Neural progenitor cell (in vitro differentiated cells): ENCODE data around the gene CTNNBL1.

Source experiments
- CTCF ChIP-seq: fragments of 200-600 bp; sonication (generic); IDR thresholded peaks from 2 replicates; pipeline ENCODE4 v1.5.1; 2017; ENCODE audit warnings: antibody characterized with exemption, mild to moderate bottlenecking
- EZH2 ChIP-seq: fragments of 200-600 bp; sonication (generic); IDR thresholded peaks from 2 replicates; pipeline ENCODE4 v1.6.1; 2017; ENCODE audit warnings: antibody characterized with exemption, mild to moderate bottlenecking, moderate library complexity
- EZH2phosphoT487 ChIP-seq: fragments of 200-600 bp; sonication (generic); IDR thresholded peaks from 2 replicates; pipeline ENCODE4 v1.6.1; 2017; ENCODE audit warnings: antibody characterized with exemption

- no peak for TF ChIP-seq EZH2
- TF ChIP-seq CTCF, result no peak
- TF ChIP-seq EZH2phosphoT487, result no peak
Measured at GRCh38 chr20:37850724-37851355, 157.0 kb downstream of the CTNNBL1 start.
